ENCODE measurements around the gene GSC2.

The GSC2 gene

DNA sequence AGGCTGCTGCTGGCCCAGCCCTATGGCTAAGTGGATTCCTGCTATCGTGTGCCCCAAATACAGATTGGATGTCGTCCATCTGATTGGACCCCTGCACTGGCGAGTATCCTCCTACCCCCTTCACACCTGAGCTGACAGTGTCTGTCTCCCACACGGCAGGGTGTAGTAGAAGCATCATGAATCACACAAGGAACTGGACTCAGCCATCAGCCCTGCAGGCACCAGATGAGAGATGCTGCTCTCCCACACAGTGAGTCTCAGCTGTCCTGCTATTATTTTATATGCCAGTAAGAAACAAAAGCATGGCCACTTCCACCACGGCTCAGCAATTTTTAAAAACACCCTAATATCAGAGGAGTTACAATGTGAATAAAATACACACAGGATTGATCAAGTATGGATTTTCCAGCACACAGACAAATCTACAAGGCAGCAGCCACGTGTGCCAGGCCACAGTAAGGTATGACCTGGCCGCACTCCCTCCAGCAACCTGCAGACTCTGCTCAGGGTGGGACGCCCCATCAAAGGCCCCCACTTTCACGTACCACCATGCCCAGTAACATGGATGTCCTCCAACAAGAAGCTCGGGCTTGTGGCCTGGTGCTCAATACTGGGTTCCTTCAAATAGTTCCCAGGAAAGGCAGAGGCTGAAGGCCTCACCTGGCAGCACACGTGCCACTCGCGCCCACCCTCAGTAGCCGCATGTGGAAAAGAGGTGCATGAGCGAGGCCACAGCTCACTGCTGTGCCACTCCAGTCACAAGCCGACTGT, 44.9 kb upstream of the GSC2 start:
- in situ Hi-C loops (cut with HindIII; ENCODE audit: low sequenced_read_pairs): no loop called here
- no peak overlapping the region for H3K4me3 ChIP-seq (ENCODE audit: low read depth, low read length)
- TF ChIP-seq, protein P1, sequence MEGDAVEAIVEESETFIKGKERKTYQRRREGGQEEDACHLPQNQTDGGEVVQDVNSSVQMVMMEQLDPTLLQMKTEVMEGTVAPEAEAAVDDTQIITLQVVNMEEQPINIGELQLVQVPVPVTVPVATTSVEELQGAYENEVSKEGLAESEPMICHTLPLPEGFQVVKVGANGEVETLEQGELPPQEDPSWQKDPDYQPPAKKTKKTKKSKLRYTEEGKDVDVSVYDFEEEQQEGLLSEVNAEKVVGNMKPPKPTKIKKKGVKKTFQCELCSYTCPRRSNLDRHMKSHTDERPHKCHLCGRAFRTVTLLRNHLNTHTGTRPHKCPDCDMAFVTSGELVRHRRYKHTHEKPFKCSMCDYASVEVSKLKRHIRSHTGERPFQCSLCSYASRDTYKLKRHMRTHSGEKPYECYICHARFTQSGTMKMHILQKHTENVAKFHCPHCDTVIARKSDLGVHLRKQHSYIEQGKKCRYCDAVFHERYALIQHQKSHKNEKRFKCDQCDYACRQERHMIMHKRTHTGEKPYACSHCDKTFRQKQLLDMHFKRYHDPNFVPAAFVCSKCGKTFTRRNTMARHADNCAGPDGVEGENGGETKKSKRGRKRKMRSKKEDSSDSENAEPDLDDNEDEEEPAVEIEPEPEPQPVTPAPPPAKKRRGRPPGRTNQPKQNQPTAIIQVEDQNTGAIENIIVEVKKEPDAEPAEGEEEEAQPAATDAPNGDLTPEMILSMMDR (IDR thresholded peaks at IDR 0.05; ENCODE audit: low read depth, low read length, missing control alignments): no peak
- DNase-seq (ENCODE audit: low read depth): no peak

DNA sequence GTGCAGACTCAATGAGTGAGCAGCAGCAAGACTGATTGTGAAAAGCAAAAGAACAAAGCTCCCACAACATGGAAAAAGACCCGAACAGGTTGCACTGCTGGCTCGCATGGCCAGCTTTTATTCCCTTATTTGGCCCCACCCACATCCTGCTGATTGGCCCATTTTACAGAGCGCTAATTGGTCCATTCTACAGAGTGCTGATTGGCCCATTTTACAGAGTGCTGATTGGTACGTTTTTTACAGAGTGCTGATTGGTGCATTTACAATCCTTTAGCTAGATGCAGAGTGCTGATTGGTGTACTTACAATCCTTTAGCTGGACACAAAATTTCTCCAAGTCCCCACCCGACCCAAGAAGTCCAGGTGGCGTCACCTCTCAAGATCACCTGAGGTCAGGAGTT, 43.8 kb upstream of the GSC2 start:
- no peak overlapping the region for H3K4me3 ChIP-seq (ENCODE audit: low read depth, low read length)
- no peak for DNase-seq (ENCODE audit: low read depth)
- in situ Hi-C loops (cut with HindIII; ENCODE audit: low sequenced_read_pairs): no loop called here
- TF ChIP-seq, protein P1 (IDR thresholded peaks at IDR 0.05; ENCODE audit: low read depth, low read length, missing control alignments): no peak

DNA sequence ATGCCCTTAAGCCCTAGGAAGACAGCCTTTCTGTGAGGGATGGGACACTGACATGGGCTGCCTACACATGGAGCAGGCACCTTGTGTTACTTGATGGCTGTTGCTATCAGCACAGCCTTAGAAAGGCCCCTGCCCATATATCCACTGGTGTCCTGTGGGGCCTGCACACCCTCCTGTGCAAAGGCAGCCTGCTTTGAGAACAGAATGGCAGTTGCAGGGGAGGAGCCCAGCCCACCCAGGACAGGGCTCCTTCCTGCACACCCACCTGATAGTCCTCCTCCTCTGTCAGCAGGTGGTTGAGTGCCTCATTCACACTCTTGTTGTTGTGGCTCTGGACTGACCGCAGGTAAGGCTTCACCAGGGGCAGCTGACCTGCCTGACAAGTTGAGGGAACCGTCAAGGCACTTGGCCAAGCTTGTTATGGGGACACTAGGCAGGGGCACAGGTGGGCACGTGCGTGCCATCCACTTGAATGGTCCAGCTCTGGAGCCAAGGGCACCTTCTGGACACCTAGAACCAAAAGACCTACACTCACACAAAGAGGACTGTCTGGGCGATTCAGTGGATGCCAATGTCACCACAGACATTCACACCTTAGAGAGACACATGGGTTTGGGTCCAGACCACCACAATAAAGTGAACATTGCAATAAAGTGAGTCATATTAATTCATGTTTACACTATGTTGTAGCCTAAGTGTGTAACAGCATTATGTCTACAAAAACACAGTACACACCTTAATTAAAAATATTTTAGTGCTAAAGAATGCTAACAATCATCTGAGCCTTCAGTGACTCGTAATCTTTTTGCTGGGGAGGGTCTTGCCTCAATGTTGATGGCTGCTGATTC, 37.8 kb upstream of the GSC2 start:
- TF ChIP-seq, protein P1 (IDR thresholded peaks at IDR 0.05; ENCODE audit: low read depth, low read length, missing control alignments): no peak
- in situ Hi-C loops (cut with HindIII; ENCODE audit: low sequenced_read_pairs): no loop called here
- H3K4me3 ChIP-seq (ENCODE audit: low read depth, low read length): no peak overlapping the region
- DNase-seq (ENCODE audit: low read depth): no peak

DNA sequence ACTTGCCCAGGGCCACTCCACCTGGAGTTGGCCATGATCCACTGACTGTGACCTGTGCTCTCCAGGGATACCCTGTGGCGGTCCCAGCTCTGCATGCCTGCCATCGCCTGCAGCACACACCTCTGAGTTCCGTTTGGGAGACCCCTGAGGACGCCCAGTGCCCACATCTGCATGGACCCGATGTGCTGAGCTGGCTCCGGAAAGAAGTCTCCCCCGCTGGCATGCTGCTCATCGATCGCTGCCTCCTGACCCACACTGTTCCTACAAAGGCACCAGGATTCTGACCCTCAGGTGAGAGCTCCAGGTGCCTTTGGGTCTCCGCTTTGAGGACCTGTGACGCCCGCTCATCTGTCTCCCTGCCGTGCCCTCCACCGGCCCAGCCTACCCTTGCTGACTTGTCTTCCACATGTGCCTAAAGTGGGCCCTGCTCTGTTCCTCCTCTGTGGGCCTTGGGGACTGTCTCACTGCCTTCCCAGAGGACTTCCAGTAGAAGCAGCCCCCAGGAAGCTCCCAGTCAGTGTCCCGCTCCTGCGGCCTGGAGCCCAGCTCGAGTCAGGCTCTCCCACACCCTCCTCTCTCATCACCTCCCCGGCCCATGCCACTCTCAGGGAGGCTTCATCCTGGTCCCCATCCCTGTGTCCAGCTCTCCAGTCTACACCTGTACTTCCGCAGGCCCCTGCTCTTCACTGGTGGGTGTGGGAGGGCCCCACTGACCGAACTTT, 34.3 kb upstream of the GSC2 start:
- TF ChIP-seq, protein P1 (IDR thresholded peaks at IDR 0.05; ENCODE audit: low read depth, low read length, missing control alignments): no peak
- no peak for DNase-seq (ENCODE audit: low read depth)
- no peak overlapping the region for H3K4me3 ChIP-seq (ENCODE audit: low read depth, low read length)
- in situ Hi-C loops (cut with HindIII; ENCODE audit: low sequenced_read_pairs): no loop called here

DNA sequence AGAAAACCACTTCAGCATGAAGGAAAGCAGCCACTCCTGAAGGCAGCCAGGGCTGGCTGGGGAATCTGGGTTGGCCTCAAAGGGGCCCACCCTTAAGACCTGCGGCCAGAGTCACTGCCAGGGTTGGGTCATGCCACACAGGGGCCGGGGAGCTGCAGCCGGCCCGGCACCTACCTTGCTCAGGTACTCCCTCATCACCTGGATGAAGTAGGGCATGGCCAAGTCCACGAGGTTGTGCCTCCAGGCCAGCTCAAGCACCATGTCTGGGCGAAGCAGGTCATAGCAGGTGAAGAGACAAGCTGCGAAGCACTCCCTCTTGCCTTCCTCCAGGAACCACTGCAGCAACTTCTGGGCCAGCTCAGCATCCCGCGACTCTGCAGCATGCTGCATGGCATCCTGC, 33.1 kb upstream of the GSC2 start:
- DNase-seq (ENCODE audit: low read depth): no peak
- in situ Hi-C loops (cut with HindIII; ENCODE audit: low sequenced_read_pairs): no loop called here
- no peak overlapping the region for H3K4me3 ChIP-seq (ENCODE audit: low read depth, low read length)
- TF ChIP-seq, protein P1 (IDR thresholded peaks at IDR 0.05; ENCODE audit: low read depth, low read length, missing control alignments): no peak

DNA sequence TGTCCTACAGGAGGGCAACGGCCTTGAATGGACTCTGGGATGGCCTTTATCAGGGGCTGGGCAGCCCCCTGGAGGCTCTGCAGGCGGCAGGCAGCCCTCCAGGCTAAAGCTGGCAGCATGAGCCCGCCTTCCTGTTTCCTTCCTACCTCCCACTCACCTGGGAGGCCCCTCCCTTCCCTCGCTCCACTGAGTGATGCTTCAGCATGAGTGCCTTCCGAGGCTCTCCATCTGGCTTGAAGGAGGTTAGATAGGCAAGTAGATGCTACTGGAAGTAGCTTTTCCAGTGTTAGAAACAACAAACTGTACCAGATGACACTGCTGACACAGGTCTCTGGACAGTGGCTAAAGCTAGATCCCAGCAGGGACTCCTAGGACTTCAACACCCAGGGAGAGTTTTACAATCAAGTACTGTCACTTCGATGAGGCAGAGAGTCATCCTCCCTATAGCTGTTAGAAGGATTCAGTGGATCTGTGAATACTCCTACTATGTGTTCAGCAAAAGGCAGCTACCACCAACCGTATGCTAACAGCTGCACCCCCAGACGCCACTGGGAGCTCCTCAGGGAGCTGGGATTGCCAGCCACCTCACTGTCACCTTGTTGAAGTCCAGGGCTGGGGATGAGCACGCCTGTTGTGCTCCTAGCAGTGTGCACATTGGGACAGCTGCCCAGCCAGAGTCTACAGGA, 32.5 kb upstream of the GSC2 start:
- H3K4me3 ChIP-seq (ENCODE audit: low read depth, low read length): no peak overlapping the region
- TF ChIP-seq, protein P1 (IDR thresholded peaks at IDR 0.05; ENCODE audit: low read depth, low read length, missing control alignments): no peak
- DNase-seq (ENCODE audit: low read depth): no peak
- in situ Hi-C loops (cut with HindIII; ENCODE audit: low sequenced_read_pairs): no loop called here

All from astrocyte of the cerebellum (primary cell).